IMR-90 (cell line): Measurements from ENCODE around the gene RASGRP2.

Experiments
- CTCF ChIP-seq: conservative IDR thresholded peaks from 2 replicates; pipeline ENCODE4 v1.5.1; 2012; ENCODE audit warnings: mild to moderate bottlenecking, low read depth, low read length, improper control_type of control experiment
- POLR2A ChIP-seq: IDR thresholded peaks from 2 replicates; pipeline ENCODE4 v1.6.1; 2012; ENCODE audit warnings: mild to moderate bottlenecking, low read depth, low read length
- RCOR1 ChIP-seq: IDR thresholded peaks from 2 replicates; pipeline ENCODE4 v1.6.1; 2012; ENCODE audit warnings: mild to moderate bottlenecking, low read length, improper control_type of control experiment; ENCODE audit not compliant: insufficient replicate concordance
- SMC3 ChIP-seq: fragments of 150-350 bp; IDR thresholded peaks from 2 replicates; pipeline ENCODE4 v1.6.1; 2016; ENCODE audit warnings: low read depth, mild to moderate bottlenecking, antibody characterized with exemption, low read length, moderate library complexity
- TF ChIP-seq, protein P1 (sequence below): fragments of 150-350 bp; IDR thresholded peaks from 2 replicates; pipeline ENCODE4 v1.6.1; 2017; ENCODE audit warnings: mild to moderate bottlenecking, antibody characterized with exemption, low read length, low read depth

GRCh38 chr11:64691543-64691942 is 52.4 kb downstream of the RASGRP2 start:
- TF ChIP-seq CTCF (no peak), RCOR1 (no peak), POLR2A (no peak), SMC3 (no peak)
- TF ChIP-seq, protein P1, sequence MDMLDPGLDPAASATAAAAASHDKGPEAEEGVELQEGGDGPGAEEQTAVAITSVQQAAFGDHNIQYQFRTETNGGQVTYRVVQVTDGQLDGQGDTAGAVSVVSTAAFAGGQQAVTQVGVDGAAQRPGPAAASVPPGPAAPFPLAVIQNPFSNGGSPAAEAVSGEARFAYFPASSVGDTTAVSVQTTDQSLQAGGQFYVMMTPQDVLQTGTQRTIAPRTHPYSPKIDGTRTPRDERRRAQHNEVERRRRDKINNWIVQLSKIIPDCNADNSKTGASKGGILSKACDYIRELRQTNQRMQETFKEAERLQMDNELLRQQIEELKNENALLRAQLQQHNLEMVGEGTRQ: no peak
